Upper lobe of left lung (tissue), 4 donors: ENCODE measurements around the gene PLN.

Source experiments
- CTCF ChIP-seq, 6 experiments: fragments of 450-650 bp in 4 of 6; fragments of 200-600 bp in 2 of 6; sonication (generic) in 2 of 6; IDR thresholded peaks; one replicate each; pipeline ENCODE4 v1.5.1; 2016 to 2019; ENCODE audit warnings: antibody characterized with exemption in 6 of 6
- POLR2A ChIP-seq, 4 donors: fragments of 450-650 bp; IDR thresholded peaks; one replicate each; pipeline ENCODE4 v1.5.1; 2016 to 2017; ENCODE audit warnings: antibody characterized with exemption in 4 of 4, mild to moderate bottlenecking in 2 of 4
- POLR2AphosphoS5 ChIP-seq, 2 donors: sonication (generic); formaldehyde crosslinking; IDR thresholded peaks; one replicate each; pipeline ENCODE4 v1.5.1; 2017; ENCODE audit warnings: antibody characterized with exemption in 2 of 2

- no peak for TF ChIP-seq CTCF (IDR thresholded peaks at IDR 0.05)
- TF ChIP-seq POLR2AphosphoS5 (IDR thresholded peaks at IDR 0.05): no peak
- no peak for TF ChIP-seq POLR2A (IDR thresholded peaks at IDR 0.05)
These were observed 45.9 kb upstream of the PLN start for GRCh38 chr6:118502169-118502568.
